Skin epidermis (tissue), 12 donors: ENCODE measurements around the gene PDE3A.
"Not testable (repeated sequence)": the region's sequence is repeated elsewhere in the genome, so short reads cannot be mapped to it uniquely, and the experiment has no call there.

Source experiments
- H3K27ac ChIP-seq, 21 experiments: fragments of 200-600 bp; sonication (generic) in 11 of 21; one replicate each; pipeline ENCODE4 v1.5.0; 2020; ENCODE audit warnings: mild to moderate bottlenecking in 3 of 21, inconsistent platforms in 2 of 21, moderate library complexity in 2 of 21
- H3K4me3 ChIP-seq, 7 experiments: fragments of 200-600 bp; sonication (generic) in 2 of 7; one replicate each; pipeline ENCODE4 v1.5.0; 2020; ENCODE audit warnings: inconsistent platforms in 2 of 7, mild to moderate bottlenecking in 2 of 7, moderate library complexity in 1 of 7

The PDE3A gene

GRCh38 chr12:20514598-20514997 lies 146.3 kb downstream of the PDE3A start:
- Histone ChIP-seq H3K4me3 (no peak overlapping the region), H3K27ac (no peak overlapping the region)

- Histone ChIP-seq H3K4me3 (no peak overlapping the region), H3K27ac (no peak overlapping the region)
Measured at GRCh38 chr12:20520532-20520931, 152.2 kb downstream of the PDE3A start.

GRCh38 chr12:20523658-20524057 lies 155.3 kb downstream of the PDE3A start:
- Histone ChIP-seq H3K27ac (no peak overlapping the region), H3K4me3 (no peak overlapping the region)

- Histone ChIP-seq H3K27ac (no peak overlapping the region), H3K4me3 (no peak overlapping the region)
Measured at GRCh38 chr12:20524113-20524512, 155.8 kb downstream of the PDE3A start.

- H3K27ac ChIP-seq: no peak overlapping the region
- H3K4me3 ChIP-seq: no peak overlapping the region
Measured at GRCh38 chr12:20525064-20525610, 156.8 kb downstream of the PDE3A start.

GRCh38 chr12:20527417-20528163 lies 159.3 kb downstream of the PDE3A start:
- no peak overlapping the region for H3K4me3 ChIP-seq
- H3K27ac ChIP-seq: no peak overlapping the region

GRCh38 chr12:20528208-20528607 lies 159.9 kb downstream of the PDE3A start:
- H3K4me3 ChIP-seq: no peak overlapping the region
- no peak overlapping the region for H3K27ac ChIP-seq

- H3K4me3 ChIP-seq: no peak overlapping the region
- H3K27ac ChIP-seq: no peak overlapping the region
Measured at GRCh38 chr12:20546267-20546666, 177.9 kb downstream of the PDE3A start.

- Histone ChIP-seq H3K27ac (no peak overlapping the region), H3K4me3 (no peak overlapping the region)
Measured at GRCh38 chr12:20547816-20548575, 179.7 kb downstream of the PDE3A start.

GRCh38 chr12:20548611-20549010 lies 180.3 kb downstream of the PDE3A start:
- H3K27ac ChIP-seq: no peak overlapping the region
- no peak overlapping the region for H3K4me3 ChIP-seq

- no peak overlapping the region for H3K4me3 ChIP-seq
- H3K27ac ChIP-seq: no peak overlapping the region
Measured at GRCh38 chr12:20549108-20549719, 180.9 kb downstream of the PDE3A start.

GRCh38 chr12:20551742-20552442 lies 183.6 kb downstream of the PDE3A start:
- not testable (repeated sequence) for H3K4me3 ChIP-seq, H3K27ac ChIP-seq

GRCh38 chr12:20552586-20552985 lies 184.2 kb downstream of the PDE3A start:
- H3K27ac ChIP-seq, H3K4me3 ChIP-seq: not testable (repeated sequence)

GRCh38 chr12:20555015-20555414 lies 186.7 kb downstream of the PDE3A start:
- H3K4me3 ChIP-seq: no peak overlapping the region
- no peak overlapping the region for H3K27ac ChIP-seq

- no peak overlapping the region for H3K27ac ChIP-seq
Measured at GRCh38 chr12:20555771-20556170, 187.4 kb downstream of the PDE3A start.

GRCh38 chr12:20557096-20557495 lies 188.8 kb downstream of the PDE3A start:
- Histone ChIP-seq H3K27ac (no peak overlapping the region), H3K4me3 (no peak overlapping the region)

More at GRCh38 chr12:20555771-20556170, 187.4 kb downstream of the PDE3A start:
- no peak overlapping the region for H3K4me3 ChIP-seq

GRCh38 chr12:20560935-20561334 lies 192.6 kb downstream of the PDE3A start:
- H3K27ac ChIP-seq: no peak overlapping the region
- no peak overlapping the region for H3K4me3 ChIP-seq

GRCh38 chr12:20561871-20562270 lies 193.5 kb downstream of the PDE3A start:
- Histone ChIP-seq H3K27ac (no peak overlapping the region), H3K4me3 (no peak overlapping the region)

GRCh38 chr12:20567413-20567812 lies 199.1 kb downstream of the PDE3A start:
- no peak overlapping the region for H3K27ac ChIP-seq
- H3K4me3 ChIP-seq: no peak overlapping the region

- H3K27ac ChIP-seq: no peak overlapping the region
- no peak overlapping the region for H3K4me3 ChIP-seq
Measured at GRCh38 chr12:20572451-20572850, 204.1 kb downstream of the PDE3A start.
